H9 (cell line): ENCODE results near the gene DDTL. TPM values are rescaled to one million over a fixed set of nuclear protein-coding genes. Genes with fewer than 3 reads are reported as not detected.
"Not testable (repeated sequence)": the region's sequence is repeated elsewhere in the genome, so short reads cannot be mapped to it uniquely, and the experiment has no call there.

ENCODE experiments used
- DNase-seq: peaks from one replicate; pipeline ENCODE4 v3.0.0-alpha.2; 2017
- H2AFZ ChIP-seq: one replicate; pipeline ENCODE4 v1.6.1; 2013; ENCODE audit warnings: mild to moderate bottlenecking, low read length, control low read depth, moderate library complexity
- H2AK5ac ChIP-seq: 2 replicates; pipeline ENCODE4 v1.6.1; 2013; ENCODE audit warnings: low read length, control low read depth, mixed read lengths; ENCODE audit not compliant: insufficient read length
- H2BK120ac ChIP-seq: one replicate; pipeline ENCODE4 v1.6.1; 2013; ENCODE audit warnings: low read depth, mild to moderate bottlenecking, low read length, control low read depth, inconsistent platforms; ENCODE audit not compliant: poor library complexity, severe bottlenecking
- H2BK12ac ChIP-seq: 2 replicates; pipeline ENCODE4 v1.6.1; 2013; ENCODE audit warnings: low read length, control low read depth, mixed read lengths, low read depth; ENCODE audit not compliant: insufficient read length
- H2BK15ac ChIP-seq: 2 replicates; pipeline ENCODE4 v1.6.1; 2013; ENCODE audit warnings: low read depth, low read length, control low read depth
- H2BK20ac ChIP-seq: one replicate; pipeline ENCODE4 v1.6.1; 2013; ENCODE audit warnings: low read depth, mild to moderate bottlenecking, low read length, control low read depth, inconsistent platforms; ENCODE audit not compliant: poor library complexity, severe bottlenecking
- H2BK5ac ChIP-seq: 2 replicates; pipeline ENCODE4 v1.6.1; 2013; ENCODE audit warnings: low read length, control low read depth, mixed read lengths; ENCODE audit not compliant: insufficient read length
- H3K14ac ChIP-seq: 2 replicates; pipeline ENCODE4 v1.6.1; 2013; ENCODE audit warnings: low read length, control low read depth; ENCODE audit not compliant: insufficient read depth
- H3K18ac ChIP-seq: 2 replicates; pipeline ENCODE4 v1.6.1; 2013; ENCODE audit warnings: low read depth, mild to moderate bottlenecking, mixed read lengths, low read length, control low read depth; ENCODE audit not compliant: insufficient read length
- H3K23ac ChIP-seq: 2 replicates; pipeline ENCODE4 v1.6.1; 2013; ENCODE audit warnings: low read length, control low read depth, mixed read lengths, low read depth; ENCODE audit not compliant: insufficient read length
- H3K23me2 ChIP-seq: 2 replicates; pipeline ENCODE4 v1.6.1; 2013; ENCODE audit warnings: low read depth, mild to moderate bottlenecking, mixed read lengths, low read length, control low read depth; ENCODE audit not compliant: insufficient read length, poor library complexity, severe bottlenecking
- H3K27ac ChIP-seq: 2 replicates; pipeline ENCODE4 v1.5.1; 2013; ENCODE audit warnings: low read length, control low read depth, mixed read lengths, low read depth; ENCODE audit not compliant: insufficient read length
- H3K27me3 ChIP-seq: 2 replicates; pipeline ENCODE4 v1.6.1; 2013; ENCODE audit warnings: low read length, control low read depth, inconsistent platforms; ENCODE audit not compliant: insufficient read depth
- H3K4ac ChIP-seq: 2 replicates; pipeline ENCODE4 v1.6.1; 2013; ENCODE audit warnings: low read depth, mild to moderate bottlenecking, control low read depth, inconsistent platforms, low read length, moderate library complexity
- H3K4me1 ChIP-seq: 2 replicates; pipeline ENCODE4 v1.6.1; 2013; ENCODE audit warnings: low read length, control low read depth, inconsistent platforms; ENCODE audit not compliant: insufficient read depth
- H3K4me2 ChIP-seq: 2 replicates; pipeline ENCODE4 v1.6.1; 2013; ENCODE audit warnings: low read length, control low read depth, mixed read lengths; ENCODE audit not compliant: insufficient read length, insufficient read depth
- H3K56ac ChIP-seq: 2 replicates; pipeline ENCODE4 v1.6.1; 2013; ENCODE audit warnings: low read depth, mild to moderate bottlenecking, mixed read lengths, low read length, control low read depth; ENCODE audit not compliant: insufficient read length
- H3K79me1 ChIP-seq: 2 replicates; pipeline ENCODE4 v1.6.1; 2013; ENCODE audit warnings: low read depth, mild to moderate bottlenecking, moderate library complexity, low read length, control low read depth, inconsistent platforms; ENCODE audit not compliant: insufficient read depth, poor library complexity, severe bottlenecking
- H3K79me2 ChIP-seq: 2 replicates; pipeline ENCODE4 v1.6.1; 2013; ENCODE audit warnings: low read length, control low read depth, inconsistent platforms; ENCODE audit not compliant: insufficient read depth
- H3K9ac ChIP-seq: 2 replicates; pipeline ENCODE4 v1.6.1; 2013; ENCODE audit warnings: low read length, control low read depth, mixed read lengths; ENCODE audit not compliant: insufficient read length; ENCODE audit errors: extremely low read depth
- H3K9me3 ChIP-seq: one replicate; pipeline ENCODE4 v1.6.1; 2013; ENCODE audit warnings: low read depth, low read length, inconsistent platforms; ENCODE audit not compliant: control insufficient read depth
- H3T11ph ChIP-seq: one replicate; pipeline ENCODE4 v1.6.1; 2013; ENCODE audit warnings: mild to moderate bottlenecking, low read length, control low read depth, inconsistent platforms
- H4K20me1 ChIP-seq: one replicate; pipeline ENCODE4 v1.6.1; 2013; ENCODE audit not compliant: control insufficient read depth, insufficient read length, insufficient read depth
- H4K5ac ChIP-seq: 2 replicates; pipeline ENCODE4 v1.6.1; 2013; ENCODE audit warnings: low read depth, mild to moderate bottlenecking, mixed read lengths, low read length, control low read depth; ENCODE audit not compliant: insufficient read length
- H4K8ac ChIP-seq: replicated peaks from 2 replicates; pipeline ENCODE4 v1.6.1; 2013; ENCODE audit warnings: low read length, control low read depth, mixed read lengths, low read depth; ENCODE audit not compliant: insufficient read length
- H4K91ac ChIP-seq: 2 replicates; pipeline ENCODE4 v1.6.1; 2013; ENCODE audit warnings: low read depth, mild to moderate bottlenecking, moderate library complexity, mixed read lengths, low read length, control low read depth; ENCODE audit not compliant: insufficient read length
- H3K27ac Mint-ChIP-seq, 3 experiments: 2 replicates in 2 of 3; 3 replicates in 1 of 3; pipeline ENCODE4 v1.8.0; 2020 to 2021; ENCODE audit warnings: mixed read lengths in 3 of 3, mild to moderate bottlenecking in 1 of 3, moderate library complexity in 1 of 3
- H3K27me3 Mint-ChIP-seq: 2 replicates; pipeline ENCODE4 v1.8.0; 2021; ENCODE audit warnings: low read depth, mild to moderate bottlenecking, moderate library complexity, mixed read lengths
- H3K36me3 Mint-ChIP-seq, 3 experiments: 2 replicates in 2 of 3; 3 replicates in 1 of 3; pipeline ENCODE4 v1.8.0; 2020 to 2021; ENCODE audit warnings: low read depth in 3 of 3, mixed read lengths in 3 of 3; ENCODE audit not compliant: insufficient read depth in 1 of 3
- H3K4me1 Mint-ChIP-seq, 2 experiments: 2 replicates each; pipeline ENCODE4 v1.8.0; 2020; ENCODE audit warnings: mixed read lengths in 2 of 2
- H3K4me3 Mint-ChIP-seq, 2 experiments: 2 replicates in 1 of 2; 3 replicates in 1 of 2; pipeline ENCODE4 v1.8.0; 2020 to 2021; ENCODE audit warnings: mild to moderate bottlenecking in 2 of 2, mixed read lengths in 2 of 2, moderate library complexity in 1 of 2
- H3K9me3 Mint-ChIP-seq, 2 experiments: 2 replicates in 1 of 2; 3 replicates in 1 of 2; pipeline ENCODE4 v1.8.0; 2020; ENCODE audit warnings: mild to moderate bottlenecking in 2 of 2, mixed read lengths in 2 of 2, moderate library complexity in 1 of 2
- WGBS: extraction: QIAGEN DNeasy Blood & Tissue Kit; methylation state at CpG from one replicate; pipeline ENCODE4 v1.1.7; 2013; ENCODE audit warnings: missing lambda C conversion rate, low lambda C conversion rate, mixed read lengths; ENCODE audit not compliant: insufficient read length; ENCODE audit errors: extremely low coverage; 5-methylcytosine and 5-hydroxymethylcytosine counted together
- total RNA-seq: library from RNA; stranded (reverse); gene quantifications from 2 replicates; pipeline ENCODE4 v1.2.1, GENCODE V29; 2021

The DDTL gene
- total RNA-seq, 1 experiment from 2014 or later: not detected

DNA sequence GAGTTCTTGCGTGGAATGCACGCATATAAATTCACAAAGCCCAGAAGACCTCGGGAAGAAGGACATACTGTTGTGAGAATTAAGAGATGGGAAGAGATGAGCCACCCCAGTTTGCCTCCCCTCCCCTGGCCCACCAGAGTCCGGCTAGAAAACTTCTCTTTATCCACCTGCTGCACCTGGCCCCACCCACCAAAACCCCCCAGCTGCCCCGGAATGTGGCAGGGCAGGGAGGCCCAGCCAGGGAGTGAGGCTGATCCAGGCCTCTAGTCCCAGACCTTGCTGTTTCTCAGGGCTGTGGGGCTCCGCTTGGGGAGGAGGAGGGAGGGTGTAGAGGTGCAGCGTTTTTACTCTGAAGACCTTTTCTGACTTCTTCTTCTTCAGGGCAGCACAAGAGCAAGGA lies 13.9 kb downstream of the DDTL start:
- not testable (repeated sequence) for H3K36me3 Mint-ChIP-seq, H3K9me3 Mint-ChIP-seq, H3K79me1 ChIP-seq, H3K9ac ChIP-seq, H3K18ac ChIP-seq, H2AFZ ChIP-seq, H4K8ac ChIP-seq, H4K20me1 ChIP-seq, H4K5ac ChIP-seq, H3K23ac ChIP-seq, DNase-seq, H3K14ac ChIP-seq, H3T11ph ChIP-seq, H3K4me1 Mint-ChIP-seq, H2AK5ac ChIP-seq, H3K4me3 Mint-ChIP-seq, H3K79me2 ChIP-seq, H3K4ac ChIP-seq, H2BK15ac ChIP-seq, H3K56ac ChIP-seq, H3K23me2 ChIP-seq, H3K27ac Mint-ChIP-seq, H2BK12ac ChIP-seq, H3K27me3 Mint-ChIP-seq, H3K27me3 ChIP-seq, H3K4me2 ChIP-seq, H3K27ac ChIP-seq, H3K9me3 ChIP-seq, H2BK20ac ChIP-seq, H2BK5ac ChIP-seq, H2BK120ac ChIP-seq, H3K4me1 ChIP-seq, H4K91ac ChIP-seq
- no CpG with 5 or more reads among the region's 7 CpGs for WGBS
